GM18517 (cell line): ENCODE measurements around the gene CDC34.

Experiments used
- ATAC-seq: cut with Tn5 transposase; IDR thresholded peaks from one replicate; pipeline ENCODE4 v1.9.1; 2021; ENCODE audit warnings: mild to moderate bottlenecking, moderate library complexity; ENCODE audit not compliant: unreplicated experiment

Gene CDC34

GRCh38 chr19:518598-519231, 12.8 kb upstream of the CDC34 start:
- ATAC-seq = no peak

GRCh38 chr19:519449-519865, 12.1 kb upstream of the CDC34 start:
- ATAC-seq = no peak

- ATAC-seq = no peak
Observed at GRCh38 chr19:522726-523125, 8.8 kb upstream of the CDC34 start.

GRCh38 chr19:524062-524674, 7.4 kb upstream of the CDC34 start:
- no peak for ATAC-seq

- no peak for ATAC-seq
Observed at GRCh38 chr19:525029-525428, 6.5 kb upstream of the CDC34 start.

- ATAC-seq = no peak
Observed at GRCh38 chr19:525857-526419, 5.6 kb upstream of the CDC34 start.

GRCh38 chr19:530134-531008, 1.2 kb upstream of the CDC34 start:
- no peak for ATAC-seq

- peak; percentile 50 for ATAC-seq
Observed at GRCh38 chr19:531009-531752, 379 bp upstream of the CDC34 start.

- ATAC-seq = no peak
Observed at GRCh38 chr19:532561-533363, 1.2 kb downstream of the CDC34 start.

GRCh38 chr19:533364-534058, 2.0 kb downstream of the CDC34 start:
- no peak for ATAC-seq

GRCh38 chr19:534088-534487, 2.5 kb downstream of the CDC34 start:
- ATAC-seq = no peak

- no peak for ATAC-seq
Observed at GRCh38 chr19:535017-535835, 3.7 kb downstream of the CDC34 start.

GRCh38 chr19:536031-536880, 4.7 kb downstream of the CDC34 start:
- no peak for ATAC-seq

GRCh38 chr19:536881-537404, 5.4 kb downstream of the CDC34 start:
- ATAC-seq = no peak

- ATAC-seq = no peak
Observed at GRCh38 chr19:538641-539428, 7.3 kb downstream of the CDC34 start.

- ATAC-seq = no peak
Observed at GRCh38 chr19:539429-540030, 8.0 kb downstream of the CDC34 start.
